GM18520 (cell line): Measurements from ENCODE around the gene SLC24A3.

Experiments used
- ATAC-seq: cut with Tn5 transposase; IDR thresholded peaks from one replicate; pipeline ENCODE4 v1.9.1; 2021; ENCODE audit not compliant: unreplicated experiment

The SLC24A3 gene

DNA sequence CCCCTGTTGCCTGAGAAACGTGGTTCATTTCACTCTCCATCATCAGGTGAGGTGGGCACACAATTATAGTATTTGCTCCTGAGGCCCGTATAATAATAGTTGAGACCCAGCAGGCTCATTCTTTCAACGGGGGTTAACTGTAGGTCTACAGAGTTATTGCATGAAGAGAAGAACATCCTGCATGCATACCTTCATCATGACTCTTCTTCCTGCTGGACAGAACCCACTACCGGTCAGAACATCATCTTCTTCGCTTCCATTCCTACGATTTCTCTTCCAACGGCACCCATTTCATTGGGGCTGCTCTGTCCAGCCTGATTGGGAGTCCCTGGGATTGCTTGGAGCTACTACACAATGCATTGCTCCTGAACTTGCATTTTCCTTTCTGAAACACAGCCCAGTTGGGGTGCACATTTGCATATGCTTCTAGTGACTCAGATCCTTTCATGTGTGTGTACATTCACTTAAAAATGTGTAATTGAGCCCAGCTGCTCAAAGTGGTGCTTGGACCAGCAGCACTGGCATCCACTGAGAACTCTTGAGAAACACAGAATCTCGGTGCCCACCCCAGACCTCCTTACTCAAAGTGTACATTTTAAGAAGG is 57.4 kb downstream of the SLC24A3 start:
- no peak for ATAC-seq

DNA sequence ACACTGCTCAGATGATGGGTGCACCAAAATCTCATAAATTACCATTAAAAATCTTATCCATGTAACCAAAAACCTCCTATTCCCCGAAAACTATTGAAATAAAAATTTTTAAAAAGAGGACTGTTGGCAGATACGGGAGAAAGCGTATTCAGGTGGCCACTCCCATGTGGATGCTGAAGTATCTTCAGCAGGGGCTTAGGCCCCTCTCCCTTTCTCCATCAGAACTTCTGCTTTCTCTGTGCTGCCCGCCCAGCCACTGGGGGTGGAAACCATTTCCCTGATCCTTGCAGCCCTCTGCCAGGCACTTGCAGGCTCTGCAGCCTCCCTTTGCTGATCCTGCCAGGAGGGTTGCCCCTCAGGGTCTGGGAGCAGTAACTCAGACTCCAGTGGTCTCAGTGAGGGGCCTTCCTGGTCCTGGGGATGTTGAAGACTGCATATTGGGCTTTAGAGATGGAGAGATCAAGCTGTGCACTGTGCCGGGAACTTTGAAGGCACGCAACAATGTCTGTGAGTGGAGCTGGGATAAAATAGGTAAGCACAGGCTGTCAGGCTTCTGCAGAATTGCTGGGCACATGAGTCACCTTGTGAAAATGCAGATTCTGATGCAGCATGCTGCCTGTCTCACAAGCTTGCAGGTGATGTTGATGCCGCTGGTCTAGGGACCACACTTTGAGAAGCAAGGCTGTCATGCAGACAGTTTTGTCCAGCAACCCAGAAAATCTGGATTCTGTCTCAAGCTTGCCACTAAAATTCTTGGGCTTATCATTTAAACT is 59.6 kb downstream of the SLC24A3 start:
- no peak for ATAC-seq

DNA sequence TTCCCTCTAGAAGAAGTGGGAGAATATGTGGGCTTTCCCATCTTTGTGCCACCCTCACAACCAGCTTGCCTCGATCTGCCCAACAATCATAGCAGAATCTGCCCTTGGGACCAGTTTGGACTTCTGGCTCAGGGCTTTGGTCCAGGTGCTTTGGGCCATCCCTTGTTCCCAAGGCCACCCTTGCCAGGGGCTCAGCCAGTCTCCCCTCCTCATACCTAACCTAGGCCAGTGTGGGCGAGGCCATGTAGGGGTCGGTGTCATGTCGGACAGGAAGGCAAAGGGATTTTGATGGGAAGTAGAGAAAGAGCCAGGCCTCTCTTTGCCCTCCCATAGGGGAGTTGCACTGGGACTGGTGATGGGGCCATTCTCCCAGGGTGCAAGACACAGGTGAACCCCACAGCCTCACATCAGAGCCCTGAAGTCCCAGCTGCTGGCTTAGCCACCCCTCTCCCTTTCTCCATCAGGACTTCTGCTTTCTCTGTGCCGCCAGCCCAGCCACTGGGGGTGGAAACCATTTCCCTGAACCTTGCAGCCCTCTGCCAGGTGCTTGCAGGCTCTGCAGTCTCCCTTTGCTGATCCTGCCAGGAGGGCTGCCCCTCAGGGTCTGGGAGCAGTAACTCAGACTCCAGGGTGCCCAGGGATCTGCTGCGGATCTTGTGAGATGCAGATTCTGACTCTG is 60.7 kb downstream of the SLC24A3 start:
- no peak for ATAC-seq

DNA sequence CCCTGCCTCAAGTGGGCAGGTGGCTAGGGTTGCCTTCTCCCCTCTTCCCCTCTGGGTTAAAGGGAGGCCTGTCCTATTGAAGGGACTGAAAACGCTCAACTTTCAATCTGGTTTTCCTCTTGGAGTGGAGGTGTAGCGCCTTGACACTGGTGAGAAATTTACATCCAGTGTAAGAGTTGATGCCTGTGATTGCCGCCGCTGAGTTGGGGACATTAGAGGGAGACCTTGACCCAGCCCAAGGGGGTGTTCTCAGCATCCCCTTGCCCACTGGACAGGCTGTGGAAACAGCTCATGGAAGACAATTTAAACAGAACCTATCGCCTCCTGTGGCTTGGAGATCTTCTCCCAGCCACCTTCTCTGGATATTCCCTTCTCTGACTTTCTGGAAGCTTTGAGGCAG is 61.6 kb downstream of the SLC24A3 start:
- ATAC-seq = no peak

DNA sequence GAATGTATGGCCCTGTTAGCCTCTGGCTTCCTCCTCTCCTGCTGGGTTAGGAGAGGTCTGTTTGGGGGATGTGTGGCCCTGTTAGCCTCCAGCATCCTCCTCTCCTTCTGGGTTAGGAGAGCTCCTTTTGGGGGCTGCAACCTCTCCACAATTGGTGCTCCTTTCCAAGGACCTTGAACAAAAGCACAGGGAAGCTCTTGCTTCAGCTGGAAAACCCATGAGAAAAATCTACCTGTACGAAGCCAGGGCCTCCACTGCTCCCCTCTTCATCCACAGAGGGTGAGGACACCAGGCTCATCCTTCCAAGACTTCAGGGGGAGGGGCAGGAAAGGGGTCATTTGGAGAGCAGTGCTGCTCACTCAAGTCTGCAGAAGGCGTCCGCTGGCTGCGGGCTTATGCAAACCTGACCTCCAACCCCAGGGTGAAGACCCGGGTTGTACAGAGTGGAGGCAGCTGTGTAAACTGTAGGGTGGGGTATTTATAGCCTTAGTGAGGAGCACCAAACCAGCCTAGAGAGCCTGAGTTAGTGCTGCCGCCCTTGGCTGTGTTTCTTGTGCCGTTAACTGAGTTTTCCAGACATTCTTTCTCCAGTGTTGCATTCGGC is 62.1 kb downstream of the SLC24A3 start:
- ATAC-seq = no peak

DNA sequence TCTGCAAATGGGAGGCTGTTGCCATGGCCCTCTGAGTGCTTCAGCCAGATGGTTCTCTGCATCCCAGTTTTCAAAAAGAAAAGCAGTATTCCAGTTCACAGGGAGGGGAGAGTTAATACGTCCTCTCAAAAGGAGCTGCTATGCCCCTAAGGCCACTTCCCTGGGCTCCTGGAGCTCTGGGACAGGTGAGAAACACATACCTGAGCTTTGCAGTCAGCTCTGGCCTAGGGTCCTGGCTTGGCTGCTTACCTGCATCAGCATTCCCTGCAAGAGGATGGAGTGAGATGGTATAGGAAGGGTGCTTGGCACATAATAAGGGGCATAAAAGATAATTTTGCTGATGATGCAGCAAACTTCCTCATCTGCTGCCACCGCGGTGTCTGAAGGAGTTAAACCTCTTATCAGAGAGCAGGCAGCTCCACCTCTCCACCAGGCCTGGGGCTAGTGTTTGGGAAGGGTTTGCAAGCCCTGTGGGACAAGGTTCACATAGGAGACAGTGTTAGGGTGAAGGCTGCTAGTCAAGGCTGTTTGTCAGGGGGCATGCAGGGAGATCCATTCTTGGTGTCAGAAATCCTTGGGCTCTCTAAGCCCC is 62.7 kb downstream of the SLC24A3 start:
- ATAC-seq = no peak

DNA sequence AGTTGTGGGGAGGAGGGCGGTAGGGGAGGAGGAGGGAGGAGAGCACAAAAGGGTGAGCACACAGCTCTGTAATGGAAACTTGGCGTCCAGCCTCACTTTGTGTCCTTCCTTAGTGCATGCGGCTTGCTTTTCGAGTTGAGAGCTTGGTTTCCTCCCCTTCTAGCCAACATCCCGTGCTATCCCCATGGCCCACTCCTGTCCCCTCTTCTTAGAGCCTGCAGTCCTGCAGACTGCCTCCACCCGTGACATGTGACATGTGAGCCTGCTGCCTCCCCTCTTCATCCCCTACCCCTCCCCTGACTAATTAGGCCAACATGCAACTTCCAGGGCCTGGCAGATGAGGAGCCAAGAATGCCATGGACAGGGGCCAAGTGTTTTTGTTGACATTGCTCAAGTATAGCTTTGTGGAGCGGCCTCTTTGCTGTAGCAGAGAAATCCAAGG is 63.2 kb downstream of the SLC24A3 start:
- no peak for ATAC-seq

DNA sequence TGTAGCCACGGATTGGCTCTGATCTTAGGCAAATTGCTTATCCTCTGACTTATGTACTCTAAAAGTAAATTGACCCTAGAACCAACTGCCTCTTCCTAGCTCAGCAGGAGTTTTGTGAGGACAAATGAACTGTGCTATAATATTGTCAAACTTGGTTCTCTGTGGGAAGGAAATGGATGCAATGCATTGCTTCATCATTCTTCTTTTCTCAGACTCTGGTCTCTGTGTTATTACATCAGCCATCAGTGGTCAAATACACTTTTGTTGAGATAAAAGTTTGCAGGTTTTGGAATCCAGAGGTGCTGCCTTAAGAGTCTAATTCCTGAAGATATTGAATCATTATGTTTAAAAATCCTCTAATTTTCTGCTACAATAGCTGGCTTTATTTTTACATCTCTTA is 64.9 kb downstream of the SLC24A3 start:
- ATAC-seq = no peak

DNA sequence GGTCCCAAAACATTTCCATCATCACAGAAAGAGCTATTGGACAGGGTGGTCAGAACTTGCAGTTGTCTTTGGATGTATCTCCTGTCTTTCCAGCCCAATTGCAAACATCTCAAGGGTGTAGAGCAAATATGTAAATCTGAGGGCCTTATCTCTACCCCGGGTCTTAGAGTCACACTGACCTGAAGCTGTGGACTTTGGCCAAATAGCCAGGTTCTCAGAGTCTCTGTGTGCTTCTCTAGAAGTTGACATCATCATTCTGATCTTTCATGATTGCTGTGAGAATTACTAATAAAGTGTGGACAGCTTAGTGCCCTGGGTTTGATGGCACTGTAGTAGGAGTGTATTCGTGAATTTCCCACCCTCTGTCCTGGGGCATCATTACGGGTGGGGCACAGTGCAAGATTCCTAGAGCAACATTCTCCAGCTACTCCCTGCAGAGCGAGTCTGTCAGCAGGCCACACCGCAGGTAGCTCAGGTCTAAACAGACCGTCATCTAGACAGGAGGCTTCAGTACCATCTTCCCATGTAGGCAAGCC is 71.1 kb downstream of the SLC24A3 start:
- no peak for ATAC-seq

DNA sequence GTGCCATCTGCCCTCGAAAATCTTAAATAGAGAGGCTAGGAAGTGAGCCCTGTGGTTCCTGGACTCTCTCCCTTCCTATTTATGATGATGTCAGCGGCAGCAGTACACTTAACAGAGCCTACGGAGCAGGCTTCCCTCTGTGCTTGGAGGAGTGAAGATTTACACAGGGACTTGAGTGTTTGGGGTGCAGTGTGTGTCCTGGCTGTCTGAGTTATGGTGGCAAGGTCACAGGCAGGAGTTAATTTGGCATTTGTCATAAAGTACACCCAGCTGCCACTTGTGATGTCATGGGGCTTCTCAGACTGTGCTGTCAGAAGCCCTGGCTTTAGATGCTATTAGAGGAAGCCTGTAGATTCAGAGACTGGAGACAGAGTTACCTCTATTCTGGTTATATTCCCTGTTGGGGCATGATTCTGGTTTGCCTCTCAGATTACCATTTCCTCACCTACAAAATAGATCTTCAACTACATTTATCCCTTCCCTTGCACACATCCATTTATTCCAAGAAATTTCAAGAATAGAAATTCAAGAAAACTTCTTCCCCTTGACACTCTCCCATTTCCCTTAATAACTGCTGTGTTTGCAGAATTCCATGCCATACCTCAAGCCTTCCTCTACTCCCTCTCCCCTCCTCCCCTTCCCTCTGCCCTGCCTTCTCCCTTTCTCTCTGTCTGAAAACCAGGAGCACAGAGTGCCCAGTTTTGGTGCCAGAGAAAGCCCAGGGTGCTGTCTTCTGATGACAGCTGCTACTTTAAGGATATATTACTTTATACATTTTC is 72.1 kb downstream of the SLC24A3 start:
- ATAC-seq = no peak

DNA sequence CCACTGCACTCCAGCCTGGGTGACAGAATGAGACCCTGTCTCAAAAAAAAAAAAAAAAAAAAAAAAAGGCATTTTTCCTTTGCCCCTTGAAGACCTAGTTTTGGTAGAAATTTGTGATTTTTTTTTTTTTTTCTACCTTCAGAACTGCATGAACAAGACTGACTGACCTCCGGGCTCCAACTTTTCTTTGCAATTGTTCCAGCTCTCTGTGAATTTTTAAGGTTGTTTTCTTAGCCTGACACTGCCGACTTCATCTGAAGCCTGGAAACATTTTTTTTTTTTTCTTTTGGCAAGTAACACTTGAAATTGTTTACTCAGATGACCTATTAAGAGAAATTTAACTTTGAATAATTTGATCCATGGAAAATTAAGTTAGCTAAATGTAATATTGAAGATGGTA is 73.0 kb downstream of the SLC24A3 start:
- ATAC-seq = no peak

DNA sequence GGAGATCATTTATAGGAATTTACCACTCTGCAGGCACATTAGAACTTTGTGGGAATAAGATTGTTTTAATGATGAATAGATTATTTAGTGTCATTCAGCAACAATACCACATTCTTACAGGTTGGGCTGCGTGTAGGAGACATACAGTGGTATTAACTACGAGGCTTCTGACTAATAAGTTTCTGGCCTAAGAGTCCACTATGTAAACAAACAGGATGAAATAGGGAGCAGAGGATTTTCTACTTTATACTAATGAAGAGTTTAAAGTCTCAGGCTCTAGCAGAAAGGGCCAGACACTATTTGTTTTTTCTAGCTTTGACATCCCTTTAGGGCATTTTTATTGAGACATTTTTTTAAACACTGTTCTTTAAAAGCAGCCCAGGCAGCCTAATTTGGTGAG is 75.6 kb downstream of the SLC24A3 start:
- ATAC-seq = no peak

DNA sequence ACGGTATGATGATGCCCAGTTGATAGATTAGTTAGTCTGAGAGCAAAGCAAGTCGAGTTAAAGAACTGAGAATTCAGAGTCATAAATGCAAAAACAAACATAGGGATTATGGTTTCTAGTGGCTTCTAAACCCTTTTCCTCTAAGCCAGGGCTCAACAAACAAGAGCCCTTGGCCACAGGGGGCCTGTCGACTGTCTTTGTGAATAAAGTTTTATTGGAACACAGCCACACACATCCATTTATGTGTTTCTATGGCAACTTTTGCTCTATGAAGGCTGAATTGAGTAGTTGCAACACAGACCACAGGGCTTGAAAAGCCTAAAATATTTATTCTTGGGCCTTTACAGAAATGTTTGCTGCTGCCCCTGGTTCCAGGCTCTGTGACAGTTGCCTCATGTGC is 76.2 kb downstream of the SLC24A3 start:
- no peak for ATAC-seq

DNA sequence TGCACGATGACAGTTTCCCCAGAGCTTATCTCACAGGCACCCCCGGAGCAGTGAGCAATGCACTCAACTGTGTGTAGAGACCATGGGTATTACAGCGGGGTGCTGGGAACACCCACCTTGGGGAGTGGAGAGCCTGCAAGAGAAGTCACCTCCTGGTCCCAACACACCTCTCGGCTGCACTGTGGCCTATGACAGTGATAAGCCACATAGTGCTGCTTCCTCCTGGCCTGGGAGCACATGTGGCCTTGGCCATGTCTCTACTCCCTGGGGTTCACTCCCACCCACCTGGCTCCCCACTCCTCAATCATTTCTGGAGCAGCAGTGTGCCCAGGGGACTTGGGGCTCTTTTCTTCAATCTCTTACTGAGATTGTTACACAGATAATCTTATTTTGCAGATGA is 77.0 kb downstream of the SLC24A3 start:
- no peak for ATAC-seq

DNA sequence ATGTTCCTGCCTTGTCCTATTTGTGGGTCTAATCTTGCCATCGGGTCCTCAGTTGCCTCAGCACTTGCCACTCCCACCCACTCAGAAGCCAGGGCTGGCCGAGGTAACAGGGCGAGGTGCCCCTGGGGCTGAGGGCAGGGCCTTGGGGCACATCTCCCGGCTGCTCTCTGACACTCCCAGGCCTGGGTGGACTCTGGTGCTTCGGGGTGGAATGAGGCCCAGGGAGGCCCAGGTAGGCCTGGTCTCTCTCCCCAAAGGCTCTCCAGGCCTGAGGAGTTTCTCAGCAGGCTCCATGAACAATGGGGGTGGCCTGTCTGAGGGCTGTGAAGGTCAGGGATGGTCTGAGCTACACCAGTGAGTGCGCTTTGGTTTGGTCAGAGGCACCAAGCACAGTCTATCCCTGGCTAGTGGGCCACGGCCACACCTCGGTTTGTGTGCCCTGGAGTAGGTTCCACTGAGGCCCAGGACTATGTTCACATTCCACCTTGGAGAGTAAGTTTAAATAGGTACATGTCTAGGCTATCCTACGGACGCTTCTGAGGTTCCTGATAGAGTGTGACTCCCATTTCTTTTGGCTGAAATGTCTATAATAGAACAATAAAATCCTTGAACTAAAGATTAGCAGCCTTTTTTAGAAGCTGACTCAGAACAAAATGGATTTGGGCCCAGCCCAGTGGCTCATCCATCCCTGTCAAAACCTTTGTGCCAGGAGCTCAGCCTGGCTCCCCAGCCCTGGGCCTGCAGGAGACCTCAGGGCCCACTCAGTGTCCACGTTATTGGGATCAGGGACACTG is 78.8 kb downstream of the SLC24A3 start:
- ATAC-seq = no peak

DNA sequence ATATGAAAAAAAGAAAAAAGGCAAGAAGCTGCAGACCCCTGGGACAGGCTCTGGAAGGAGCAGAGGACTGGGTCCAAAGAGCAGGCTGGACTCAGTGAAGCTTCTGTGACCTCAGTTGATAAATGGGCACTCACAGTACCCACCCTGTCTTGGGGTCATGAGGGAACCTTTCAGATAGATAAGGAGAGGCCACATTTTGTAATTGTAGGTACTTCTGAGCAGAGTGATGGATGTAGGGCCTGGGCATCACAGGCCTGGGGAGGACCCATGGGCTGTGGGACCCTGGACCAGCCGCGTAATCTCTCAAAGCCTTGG is 79.3 kb downstream of the SLC24A3 start:
- no peak for ATAC-seq

DNA sequence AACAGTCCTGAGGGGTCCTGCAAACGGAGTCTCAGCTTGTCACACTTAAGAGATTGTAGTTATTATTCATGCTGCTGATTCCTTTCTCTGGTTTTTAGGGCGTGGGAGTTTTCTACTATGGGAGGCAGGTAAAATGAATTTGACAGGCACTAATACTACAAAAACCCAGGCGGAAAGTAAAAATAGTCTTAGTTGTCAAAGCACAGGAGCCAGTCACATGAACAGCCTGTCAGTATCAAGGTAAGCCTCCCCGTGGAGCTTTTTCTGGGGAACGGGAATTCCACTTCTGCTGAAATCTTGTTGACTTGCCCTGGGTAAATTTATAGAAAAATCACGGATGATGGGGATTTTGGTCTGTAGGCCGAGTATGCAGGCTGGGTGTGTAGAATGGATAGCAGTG is 79.8 kb downstream of the SLC24A3 start:
- ATAC-seq = no peak

DNA sequence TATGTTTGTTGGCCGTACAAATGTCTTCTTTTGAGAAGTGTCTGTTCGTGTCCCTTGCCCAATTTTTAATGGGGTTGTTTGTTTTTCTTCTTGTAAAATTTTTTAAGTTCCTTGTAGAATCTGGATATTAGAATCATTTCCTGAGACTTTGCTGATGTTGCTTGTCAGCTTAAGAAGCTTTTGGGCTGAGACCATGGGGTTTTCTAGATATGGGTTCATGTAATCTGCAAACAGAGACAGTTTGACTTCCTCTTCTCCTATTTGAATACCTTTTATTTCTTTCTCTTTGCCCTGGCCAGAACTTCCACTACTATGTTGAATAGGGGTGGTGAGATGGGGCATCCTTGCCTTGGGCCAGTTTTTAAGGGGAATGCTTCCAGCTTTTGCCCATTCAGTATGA is 82.6 kb downstream of the SLC24A3 start:
- no peak for ATAC-seq

DNA sequence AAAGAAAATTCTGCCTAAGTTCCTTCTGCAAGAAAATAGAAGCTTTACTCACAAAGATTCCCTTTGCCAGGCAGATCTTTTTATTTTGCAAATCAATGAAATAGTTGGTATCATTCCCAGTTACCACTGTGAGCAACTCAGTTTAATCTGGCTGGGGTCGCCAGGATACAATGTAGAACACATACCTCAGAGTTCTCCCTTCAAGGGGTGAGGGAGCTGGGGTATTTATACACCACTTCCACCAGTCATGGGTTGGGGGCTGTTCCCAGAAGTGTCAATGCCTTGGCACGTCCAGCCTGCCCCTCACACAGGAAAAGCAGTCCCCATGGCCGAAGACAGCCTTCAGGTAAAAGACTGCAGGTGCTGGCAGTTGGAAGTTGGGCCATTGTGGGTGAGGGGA is 86.2 kb downstream of the SLC24A3 start:
- no peak for ATAC-seq

DNA sequence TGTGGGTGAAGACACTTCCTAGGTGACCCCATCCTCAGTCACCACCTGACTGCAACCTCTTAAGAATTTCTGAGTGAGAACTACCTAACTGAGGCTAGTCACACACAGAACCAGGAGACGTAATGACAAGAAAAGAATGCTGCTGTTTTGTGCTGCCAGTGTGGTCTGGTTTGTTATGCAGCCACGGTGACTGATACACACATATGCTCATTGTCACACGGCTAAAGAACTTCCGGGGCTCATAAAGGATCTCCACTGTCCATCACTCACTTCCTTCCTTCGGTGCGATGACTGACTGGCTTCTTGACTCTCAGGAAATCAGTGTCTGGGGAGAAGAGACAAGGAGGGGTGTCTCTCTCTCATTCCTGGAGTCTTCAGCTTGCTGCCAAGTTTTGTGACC is 88.0 kb downstream of the SLC24A3 start:
- no peak for ATAC-seq
